H1 (cell line): Measurements from ENCODE around the gene MIOX. TPM values are rescaled to one million over a fixed set of nuclear protein-coding genes. Genes with fewer than 3 reads are reported as not detected.
A peak's percentile ranks its signal among the peaks of the same experiment; 100 is the strongest.

Experiments used
- CTCF ChIA-PET: fragments of 300-600 bp; sonication (Branson Sonifier 250); formaldehyde crosslinking; loops from one replicate; lab custom pipeline; 2021; ENCODE audit not compliant: partially characterized antibody; lab: Charles Lee
- POLR2A ChIA-PET: fragments of 300-600 bp; sonication (Branson Sonifier 250); formaldehyde crosslinking; loops from one replicate; lab custom pipeline; 2021; ENCODE audit warnings: inconsistent platforms; ENCODE audit not compliant: partially characterized antibody; lab: Charles Lee
- DNase-seq, 2 experiments: peaks; one replicate each; pipeline versions ENCODE4 v3.0.0 to v3.0.0-alpha.2; 2010 to 2022; ENCODE audit warnings: low spot score in 2 of 2, low read depth in 1 of 2, mixed read lengths in 1 of 2
- FAIRE-seq: peaks from 2 replicates; lab custom pipeline; 2011; peaks lifted over from hg19 to GRCh38; lab: Jason Lieb, UNC
- H2AFZ ChIP-seq: 2 replicates; pipeline ENCODE4 v1.8.1; 2012; ENCODE audit warnings: low read length, inconsistent platforms
- H2AK5ac ChIP-seq: 2 replicates; pipeline ENCODE4 v1.6.1; 2013; ENCODE audit warnings: low read depth, low read length
- H2BK120ac ChIP-seq: replicated peaks from 2 replicates; pipeline ENCODE3; 2013; ENCODE audit warnings: low read depth, low read length, inconsistent platforms
- H2BK12ac ChIP-seq: 2 replicates; pipeline ENCODE4 v1.6.1; 2013; ENCODE audit warnings: low read depth, low read length
- H2BK15ac ChIP-seq: 2 replicates; pipeline ENCODE4 v1.6.1; 2013; ENCODE audit warnings: low read length
- H2BK20ac ChIP-seq: 2 replicates; pipeline ENCODE4 v1.6.1; 2013; ENCODE audit warnings: low read length
- H2BK5ac ChIP-seq: 2 replicates; pipeline ENCODE4 v1.6.1; 2013; ENCODE audit warnings: low read depth, low read length
- H3K14ac ChIP-seq: 2 replicates; pipeline ENCODE4 v1.6.1; 2013; ENCODE audit warnings: inconsistent platforms; ENCODE audit not compliant: insufficient read length
- H3K18ac ChIP-seq: 2 replicates; pipeline ENCODE4 v1.6.1; 2013; ENCODE audit warnings: low read length; ENCODE audit errors: extremely low read depth
- H3K23ac ChIP-seq: 2 replicates; pipeline ENCODE4 v1.6.1; 2013; ENCODE audit warnings: inconsistent platforms; ENCODE audit not compliant: insufficient read length
- H3K23me2 ChIP-seq: 2 replicates; pipeline ENCODE4 v1.6.1; 2013; ENCODE audit warnings: low read depth, low read length
- H3K27ac ChIP-seq: 2 replicates; pipeline ENCODE4 v1.6.1; 2011; ENCODE audit warnings: low read depth, low read length, inconsistent platforms
- H3K27me3 ChIP-seq, 4 experiments: replicated peaks in 1 of 4; 1 replicate in 1 of 4; 2 replicates in 3 of 4; pipeline versions ENCODE4 v1.6.1 to v1.8.1; 2011 to 2013; ENCODE audit warnings: low read length in 3 of 4, mild to moderate bottlenecking in 3 of 4, inconsistent platforms in 2 of 4, mixed read lengths in 2 of 4, moderate library complexity in 1 of 4; ENCODE audit not compliant: control insufficient read depth in 3 of 4, insufficient read depth in 3 of 4; ENCODE audit errors: extremely low read depth in 1 of 4
- H3K36me3 ChIP-seq, 4 experiments: 2 replicates each; pipeline versions ENCODE4 v1.6.1 to v1.8.1; 2011 to 2013; ENCODE audit warnings: mild to moderate bottlenecking in 4 of 4, low read length in 3 of 4, moderate library complexity in 2 of 4, control low read depth in 1 of 4, inconsistent platforms in 1 of 4; ENCODE audit not compliant: insufficient read depth in 4 of 4, control insufficient read depth in 2 of 4
- H3K4ac ChIP-seq: replicated peaks from 2 replicates; pipeline ENCODE3; 2013; ENCODE audit warnings: low read length, low read depth, mixed read lengths, inconsistent platforms; ENCODE audit not compliant: insufficient read length
- H3K4me1 ChIP-seq, 4 experiments: replicated peaks in 1 of 4; 1 replicate in 1 of 4; 2 replicates in 3 of 4; pipeline versions ENCODE4 v1.6.1 to v1.8.1; 2011 to 2013; ENCODE audit warnings: low read length in 3 of 4, inconsistent platforms in 2 of 4, mixed read lengths in 1 of 4; ENCODE audit not compliant: insufficient read depth in 4 of 4, control insufficient read depth in 3 of 4
- H3K4me2 ChIP-seq, 2 experiments: 2 replicates each; pipeline versions ENCODE4 v1.6.1 to v1.8.1; 2011 to 2013; ENCODE audit warnings: low read depth in 2 of 2, low read length in 2 of 2, control low read depth in 1 of 2, inconsistent platforms in 1 of 2, mild to moderate bottlenecking in 1 of 2; ENCODE audit not compliant: insufficient read depth in 1 of 2
- H3K4me3 ChIP-seq, 4 experiments: fragments of 200-600, 300-600 bp in 1 of 4; sonication (generic), shearing (Covaris generic), sonication (Bioruptor Twin) in 1 of 4; 2 replicates each; pipeline versions ENCODE4 v1.5.1 to v1.8.1; 2011 to 2016; ENCODE audit warnings: low read length in 4 of 4, low read depth in 3 of 4, control low read depth in 2 of 4, inconsistent platforms in 2 of 4, mild to moderate bottlenecking in 2 of 4, mixed read lengths in 1 of 4, moderate library complexity in 1 of 4; ENCODE audit not compliant: insufficient read depth in 2 of 4; ENCODE audit errors: extremely low read depth in 1 of 4
- H3K56ac ChIP-seq: replicated peaks from 2 replicates; pipeline ENCODE3; 2013; ENCODE audit warnings: low read depth, mild to moderate bottlenecking, mixed read lengths, low read length, inconsistent platforms; ENCODE audit not compliant: insufficient read length
- H3K79me1 ChIP-seq: 2 replicates; pipeline ENCODE4 v1.6.1; 2013; ENCODE audit warnings: low read depth, low read length, control low read depth
- H3K79me2 ChIP-seq, 2 experiments: 2 replicates each; pipeline versions ENCODE4 v1.6.1 to v1.8.1; 2012 to 2013; ENCODE audit warnings: low read length in 2 of 2, mild to moderate bottlenecking in 2 of 2, inconsistent platforms in 1 of 2; ENCODE audit not compliant: insufficient read depth in 2 of 2, control insufficient read depth in 1 of 2
- H3K9ac ChIP-seq, 4 experiments: replicated peaks in 1 of 4; 1 replicate in 1 of 4; 2 replicates in 3 of 4; pipeline versions ENCODE4 v1.6.1 to v1.8.1; 2011 to 2013; ENCODE audit warnings: low read depth in 3 of 4, low read length in 3 of 4, control low read depth in 2 of 4, mild to moderate bottlenecking in 2 of 4, moderate library complexity in 2 of 4, inconsistent platforms in 1 of 4; ENCODE audit errors: extremely low read depth in 1 of 4
- H3K9me3 ChIP-seq, 2 experiments: 2 replicates each; pipeline versions ENCODE4 v1.6.1 to v1.8.1; 2012 to 2013; ENCODE audit warnings: mild to moderate bottlenecking in 2 of 2, moderate library complexity in 2 of 2, control low read depth in 1 of 2, inconsistent platforms in 1 of 2, low read depth in 1 of 2, low read length in 1 of 2, mixed read lengths in 1 of 2; ENCODE audit not compliant: insufficient read depth in 2 of 2
- H4K20me1 ChIP-seq, 2 experiments: replicated peaks in 1 of 2; 2 replicates each; pipeline versions ENCODE3 to v1.8.1; 2011 to 2013; ENCODE audit warnings: inconsistent platforms in 2 of 2, low read length in 2 of 2, mild to moderate bottlenecking in 1 of 2; ENCODE audit not compliant: insufficient read depth in 2 of 2, control insufficient read depth in 1 of 2
- H4K5ac ChIP-seq: 2 replicates; pipeline ENCODE4 v1.6.1; 2013; ENCODE audit warnings: low read length, low read depth, mixed read lengths, inconsistent platforms; ENCODE audit not compliant: insufficient read length
- H4K8ac ChIP-seq: 2 replicates; pipeline ENCODE4 v1.8.0; 2013; ENCODE audit warnings: mild to moderate bottlenecking, moderate library complexity, low read length, inconsistent platforms; ENCODE audit not compliant: insufficient read depth; ENCODE audit errors: extremely low read depth
- H4K91ac ChIP-seq: replicated peaks from 2 replicates; pipeline ENCODE3; 2013; ENCODE audit warnings: low read length, mixed read lengths, inconsistent platforms; ENCODE audit not compliant: insufficient read length
- ASH2L ChIP-seq: fragments of 200-600, 300-600 bp; sonication (generic); IDR thresholded peaks from one replicate; pipeline ENCODE4 v1.7.1; 2017; ENCODE audit warnings: low read length
- CREB1 ChIP-seq: IDR thresholded peaks from 2 replicates; pipeline ENCODE4 v1.6.1; 2012; ENCODE audit warnings: inconsistent platforms
- CTCF ChIP-seq, 3 experiments: IDR thresholded peaks; 1 replicate in 2 of 3; 2 replicates in 1 of 3; pipeline versions ENCODE4 v1.5.1 to v1.6.1; 2011; ENCODE audit warnings: low read length in 3 of 3, mild to moderate bottlenecking in 3 of 3, inconsistent platforms in 2 of 3, low read depth in 1 of 3, moderate library complexity in 1 of 3; ENCODE audit not compliant: insufficient read depth in 1 of 3; ENCODE audit errors: control extremely low read depth in 1 of 3
- GTF2F1 ChIP-seq: IDR thresholded peaks from 2 replicates; pipeline ENCODE4 v1.6.1; 2012; ENCODE audit warnings: low read depth, low read length, improper control_type of control experiment, borderline replicate concordance
- KDM4A ChIP-seq: IDR thresholded peaks from one replicate; pipeline ENCODE4 v1.7.1; 2012; ENCODE audit warnings: low read depth, mild to moderate bottlenecking, moderate library complexity, low read length, inconsistent platforms; ENCODE audit not compliant: severe bottlenecking
- NRF1 ChIP-seq: IDR thresholded peaks from 2 replicates; pipeline ENCODE4 v1.6.1; 2011; ENCODE audit warnings: mild to moderate bottlenecking, low read depth, low read length, improper control_type of control experiment
- POU5F1 ChIP-seq: IDR thresholded peaks from 2 replicates; pipeline ENCODE4 v1.6.1; 2011; ENCODE audit warnings: low read depth, mild to moderate bottlenecking, low read length, moderate library complexity
- SAP30 ChIP-seq: fragments of 300-600 bp; sonication (generic); IDR thresholded peaks from 2 replicates; pipeline ENCODE4 v1.7.1; 2012; ENCODE audit warnings: low read length, moderate library complexity, mild to moderate bottlenecking, inconsistent platforms; ENCODE audit not compliant: insufficient read depth, insufficient replicate concordance
- SIX5 ChIP-seq: IDR thresholded peaks from 2 replicates; pipeline ENCODE4 v1.6.1; 2011; ENCODE audit warnings: mild to moderate bottlenecking, low read depth, low read length
- SUZ12 ChIP-seq: fragments of 200-600 bp; sonication (generic); IDR thresholded peaks from 2 replicates; pipeline ENCODE4 v1.6.1; 2012; ENCODE audit warnings: mild to moderate bottlenecking, inconsistent platforms, low read length, moderate library complexity, mixed read lengths
- WGBS, 2 experiments: shearing (Covaris generic) in 1 of 2; methylation state at CpG; one replicate each; pipeline versions ENCODE4 v1.1.6 to v1.1.7; 2013 to 2015; ENCODE audit warnings: low lambda C conversion rate in 2 of 2, mixed read lengths in 2 of 2, inconsistent platforms in 1 of 2, low coverage in 1 of 2, missing lambda C conversion rate in 1 of 2; ENCODE audit not compliant: insufficient replicate concordance in 2 of 2, insufficient coverage in 1 of 2, insufficient read length in 1 of 2; ENCODE audit errors: extremely low coverage in 1 of 2, missing lambda C conversion rate in 1 of 2; 5-methylcytosine and 5-hydroxymethylcytosine counted together
- polyA plus RNA-seq, 7 experiments: library from polyadenylated mRNA; depleted of rRNA in 3 of 7; stranded (reverse) in 5 of 7; unstranded in 2 of 7; fragments of >200 nt in 5 of 7; fragments of 200-250 nt in 2 of 7; gene quantifications; 1 replicate in 5 of 7; 2 replicates in 1 of 7; 4 replicates in 1 of 7; pipeline versions ENCODE4 v1.2.1 to v1.2.3, GENCODE V29; 2011 to 2013; ENCODE audit warnings: missing spikeins in 2 of 7, mixed read lengths in 2 of 7
- total RNA-seq: library from RNA; stranded (reverse); fragmentation: NEBNext Ultra II Directional; extraction: Animal tissue kit (Norgen Biotek cat#: 25700); gene quantifications from 2 replicates; pipeline ENCODE4 v1.2.1, GENCODE V29; 2021

MIOX gene
- total and polyA plus RNA-seq, 2 of the 8 experiments (the other 6 are each of a cell fraction or from before 2014, with no cell fraction given), result 0.30 to 0.32 TPM

- H3K4me3 ChIP-seq, result peak overlapping the region; percentile 27 to 68 (median 48)
- FAIRE-seq, result no peak
- H4K91ac ChIP-seq, result no peak overlapping the region
- no peak overlapping the region; the same call in none of the 2 replicates for H3K18ac ChIP-seq
- H3K4me1 ChIP-seq, result peaks cover 0 to 26% (median 10%) of the 10 kb centered on the region in 4 experiments; a peak in 5 of 7 replicates
- H3K23ac ChIP-seq, result no peak overlapping the region
- H3K56ac ChIP-seq, result peak overlapping the region; percentile 77
- H3K27ac ChIP-seq, result no peak overlapping the region
- peak in 1 of 2 experiments; percentile 82 for DNase-seq
- H3K79me1 ChIP-seq, result no peaks in the 10 kb centered on the region
- TF ChIP-seq CREB1, result 0 out of 2 replicates have a peak, but pooled peaks have one; percentile 50
- TF ChIP-seq GTF2F1, result no peak
- TF ChIP-seq KDM4A, result peak; percentile 41
- no peak for TF ChIP-seq SAP30
- TF ChIP-seq SUZ12, result 0 out of 2 replicates have a peak, but pooled peaks have one; percentile 1
- no peak for TF ChIP-seq SIX5
- TF ChIP-seq ASH2L, result peak; percentile 17
- TF ChIP-seq NRF1, result no peak
- TF ChIP-seq CTCF (IDR thresholded peaks at IDR 0.05; ENCODE audit: control extremely low read depth in 1 of 3, insufficient read depth in 1 of 3, low read depth in 1 of 3, low read length in 3 of 3), result no peak
- TF ChIP-seq POU5F1, result no peak
- TF ChIP-seq, all 59 proteins: peak for 4
- H2BK12ac ChIP-seq, result no peak overlapping the region
- H3K9me3 ChIP-seq, result no peaks in the 10 kb centered on the region
- H3K36me3 ChIP-seq, result no peaks in the 10 kb centered on the region
- POLR2A ChIA-PET, result no interaction called here
- peaks cover 43 to 70% (median 60%) of the 10 kb centered on the region in 4 experiments for H3K27me3 ChIP-seq
- H3K23me2 ChIP-seq, result peaks cover 25% of the 10 kb centered on the region; the same call in 1 of the 2 replicates
- H2BK20ac ChIP-seq, result no peak overlapping the region
- no peak overlapping the region for H2AFZ ChIP-seq
- H3K79me2 ChIP-seq, result no peaks in the 10 kb centered on the region
- peak overlapping the region; percentile 51 to 92 for H3K4me2 ChIP-seq
- peaks cover 5 to 17% of the 10 kb centered on the region in 2 experiments for H4K20me1 ChIP-seq
- H2BK5ac ChIP-seq, result no peak overlapping the region
- no peak overlapping the region for H2AK5ac ChIP-seq
- no peak overlapping the region for H2BK120ac ChIP-seq
- 14% methylated on average over 46 of the region's 53 CpGs; no CpG with 5 or more reads in 1 of the 2 experiments for WGBS, 2 experiments
- H2BK15ac ChIP-seq, result no peak overlapping the region; the same call in 1 of the 2 replicates
- no peak overlapping the region for H3K9ac ChIP-seq
- no peak overlapping the region for H3K4ac ChIP-seq
- CTCF ChIA-PET, result interaction anchor here (1.0 kb wide), 1 partner anchor 155 kb away, joined by 3 read pairs; no protein-coding TSS in a partner anchor
- no peak overlapping the region for H3K14ac ChIP-seq
- peak overlapping the region; percentile 85; the same call in 1 of the 2 replicates for H4K8ac ChIP-seq
- no peak overlapping the region for H4K5ac ChIP-seq
These were observed 44.4 kb downstream of the MIOX start for GRCh38 chr22:50530877-50531545.
